Ramos (cell line): ENCODE measurements around the gene PLA2G4D.

Experiments used
- in situ Hi-C: fragments of 300-500 bp; cut with MboI; formaldehyde crosslinking; loops from one replicate; pipeline ENCODE4 v1.14.3; 2022; ENCODE audit warnings: low sequenced_read_pairs; ENCODE audit not compliant: unreplicated experiment

The PLA2G4D gene

DNA sequence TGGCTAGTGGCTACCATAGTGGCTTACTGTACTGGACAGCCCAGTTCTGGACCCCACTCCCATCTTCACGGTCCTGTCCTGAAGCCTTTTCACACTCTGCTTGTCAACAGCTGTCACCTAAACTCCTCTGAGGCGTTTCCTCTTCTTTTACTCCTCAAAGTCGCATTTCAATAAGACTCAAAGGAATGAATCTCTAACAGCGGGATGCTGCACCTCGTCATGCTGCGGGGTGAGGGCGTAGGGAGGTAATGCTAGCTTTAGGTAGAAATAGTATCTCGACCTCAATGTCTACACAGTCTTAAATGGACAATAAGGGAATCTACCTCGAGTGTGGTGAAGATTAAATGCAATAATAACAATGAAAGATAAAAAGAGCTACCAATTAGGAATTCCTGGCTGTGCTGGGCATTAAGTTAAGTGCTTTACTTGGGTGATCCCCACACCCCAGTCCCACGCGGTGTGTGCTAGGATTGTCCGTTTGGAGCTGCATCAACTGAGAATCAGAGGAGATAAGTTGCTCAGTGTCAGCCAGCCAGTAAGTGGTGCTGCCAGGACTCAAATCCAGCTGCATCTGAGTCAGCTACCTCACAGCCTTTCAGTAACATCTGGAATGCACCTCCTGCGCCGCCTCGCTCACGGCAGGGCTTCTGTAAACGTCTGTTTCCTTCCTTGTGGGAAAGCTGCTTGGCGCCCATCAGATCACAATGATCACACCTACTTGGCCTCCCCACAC is 14.0 kb downstream of the PLA2G4D start:
- in situ Hi-C loops: no loop called here

GRCh38 chr15:42079401-42079908 is 14.9 kb downstream of the PLA2G4D start:
- in situ Hi-C loops: no loop called here

DNA sequence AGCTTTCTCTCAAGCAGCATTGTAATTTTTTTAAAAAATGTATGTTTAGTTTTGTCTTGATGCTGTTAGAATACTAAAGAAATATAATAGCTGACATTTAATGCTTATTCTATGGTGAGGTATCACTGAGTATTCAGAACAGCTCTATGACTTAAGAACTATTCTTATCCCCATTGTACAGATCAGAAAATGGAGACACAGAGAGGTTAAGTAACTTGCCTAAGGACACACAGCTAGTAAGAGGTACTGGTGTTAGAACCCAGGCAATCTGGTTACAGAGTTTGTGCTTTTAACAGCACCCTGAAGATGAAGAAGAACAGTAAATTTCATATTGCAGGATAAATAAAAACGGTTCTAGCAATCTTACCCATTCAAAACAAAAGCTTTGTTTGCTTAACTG is 15.5 kb downstream of the PLA2G4D start:
- in situ Hi-C loops: no loop called here

GRCh38 chr15:42077689-42078088 is 16.7 kb downstream of the PLA2G4D start:
- in situ Hi-C loops: no loop called here

DNA sequence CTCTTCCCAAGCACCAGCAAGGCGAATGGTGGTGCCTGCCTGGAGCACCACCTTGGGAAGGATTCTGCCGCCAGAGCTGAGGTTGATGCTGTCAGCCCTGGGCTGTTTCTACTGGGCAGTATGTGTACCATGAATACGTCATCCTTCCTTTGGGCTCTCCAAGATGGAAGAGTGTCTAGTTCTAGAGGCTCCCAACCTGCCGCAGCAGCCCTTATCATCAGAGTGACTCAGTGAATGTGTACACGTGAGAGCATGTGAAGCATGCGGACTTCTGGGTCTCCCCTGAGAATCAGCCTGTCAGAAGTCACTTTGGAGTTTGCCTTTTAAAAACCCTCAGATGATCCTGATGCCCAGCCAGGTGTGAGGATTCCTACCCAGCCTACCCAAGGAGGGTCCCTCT is 20.9 kb downstream of the PLA2G4D start:
- in situ Hi-C loops: no loop called here

DNA sequence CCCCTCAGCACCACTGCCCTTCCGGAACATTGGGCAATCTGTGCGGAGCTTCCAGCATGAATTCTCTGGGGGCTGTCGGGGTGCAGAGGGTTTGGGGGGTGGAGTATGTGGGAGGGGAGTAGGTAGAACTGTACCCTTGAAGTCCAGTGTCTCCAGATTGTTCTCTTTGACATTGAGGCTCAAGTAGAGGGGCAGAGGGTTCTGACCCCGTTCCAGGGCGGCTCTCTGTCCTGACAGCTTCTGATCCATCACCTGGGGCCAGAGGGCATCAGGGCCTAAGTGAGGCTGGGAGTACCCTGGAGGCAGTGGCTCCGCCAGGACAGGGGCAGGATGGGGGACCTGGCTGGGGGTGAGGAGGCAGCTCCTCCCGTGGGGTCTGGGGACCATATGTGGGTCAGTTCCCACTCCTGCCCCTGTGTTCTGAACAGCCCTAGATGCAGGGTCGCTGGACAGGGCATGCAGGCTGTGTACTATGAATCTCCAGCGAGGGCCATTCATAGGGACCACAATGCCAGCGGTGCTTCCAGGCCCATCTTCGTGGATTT is 22.1 kb downstream of the PLA2G4D start:
- in situ Hi-C loops: no loop called here

GRCh38 chr15:42071717-42072116 is 22.6 kb downstream of the PLA2G4D start:
- in situ Hi-C loops: no loop called here

DNA sequence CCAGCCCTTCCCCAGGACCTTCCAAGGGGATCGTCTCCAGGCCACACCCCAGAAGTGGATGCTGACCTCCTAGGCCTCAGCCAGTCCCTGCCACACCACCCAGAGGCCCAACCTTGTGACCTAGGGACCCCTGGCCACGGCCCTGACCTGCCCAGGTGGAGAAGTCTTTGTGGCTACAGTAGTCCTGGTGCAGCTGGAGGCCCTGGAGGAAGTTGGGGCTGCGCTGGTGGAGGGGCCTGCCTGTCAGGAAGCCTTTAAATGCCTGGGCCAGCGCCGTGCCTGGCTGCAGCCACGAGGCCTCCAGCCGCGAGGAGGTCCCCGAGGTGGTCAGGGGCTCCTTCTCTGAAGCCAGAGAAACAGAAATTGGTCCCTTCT is 23.4 kb downstream of the PLA2G4D start:
- in situ Hi-C loops: no loop called here

- in situ Hi-C loops: no loop called here
These were observed 23.9 kb downstream of the PLA2G4D start for GRCh38 chr15:42070279-42070975.

DNA sequence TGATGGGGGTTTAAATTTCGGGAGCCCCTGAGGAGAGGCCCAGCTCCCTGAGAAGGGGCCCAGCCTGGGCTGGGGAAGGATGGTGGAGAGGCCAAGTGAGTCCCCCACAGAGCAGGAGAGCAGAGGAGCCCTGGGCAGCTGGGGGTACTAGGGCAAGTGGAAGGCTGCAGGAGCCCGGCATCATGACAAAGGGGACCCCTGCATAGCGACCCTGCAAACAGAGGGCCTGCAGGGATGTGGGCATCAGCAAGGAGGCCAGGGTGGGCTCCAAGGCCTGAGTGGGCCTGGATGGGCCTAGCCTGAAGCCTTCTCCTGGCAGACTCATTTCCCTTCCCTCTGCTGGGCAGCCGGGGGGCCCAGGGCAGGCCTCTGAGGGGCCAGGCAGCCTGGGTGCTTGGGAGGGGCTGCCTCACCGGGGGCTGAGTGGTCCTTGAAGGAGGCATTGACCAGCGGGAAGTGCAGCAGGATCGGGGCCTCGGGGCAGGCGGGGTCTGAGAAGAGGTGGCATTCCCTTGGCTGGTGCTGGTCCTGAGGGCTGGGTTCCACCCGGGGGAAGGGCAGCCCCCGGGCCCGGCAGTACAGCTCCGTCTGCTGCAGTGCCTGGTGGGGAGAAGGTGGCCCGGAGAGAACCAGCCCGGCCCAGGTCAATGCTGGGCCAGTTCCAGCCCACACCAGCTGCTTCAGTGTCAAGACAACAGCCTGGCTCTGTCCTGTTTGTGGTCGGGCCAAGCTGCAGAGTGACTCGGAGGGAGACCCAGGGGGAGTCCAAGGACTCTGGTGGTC is 24.7 kb downstream of the PLA2G4D start:
- in situ Hi-C loops: no loop called here

DNA sequence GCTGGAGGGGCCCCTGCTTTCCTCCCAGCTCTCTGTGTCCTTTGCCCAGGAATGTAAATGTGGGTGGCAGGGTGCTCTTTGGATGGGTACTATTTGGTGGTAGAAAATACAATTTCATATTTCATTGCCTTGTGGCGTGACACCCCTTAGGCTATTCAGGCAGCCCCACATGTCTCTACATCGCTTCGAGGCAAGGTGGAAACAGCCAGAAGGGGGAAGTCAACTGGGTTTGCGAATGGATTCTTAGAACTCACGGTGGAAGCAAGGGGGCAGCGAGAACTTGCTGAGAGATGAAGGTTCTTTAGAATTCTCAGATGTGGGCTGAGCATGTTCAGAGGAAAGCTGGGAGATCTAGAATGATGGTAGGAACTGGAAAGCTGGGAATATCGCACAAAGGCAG is 25.3 kb downstream of the PLA2G4D start:
- in situ Hi-C loops: no loop called here

DNA sequence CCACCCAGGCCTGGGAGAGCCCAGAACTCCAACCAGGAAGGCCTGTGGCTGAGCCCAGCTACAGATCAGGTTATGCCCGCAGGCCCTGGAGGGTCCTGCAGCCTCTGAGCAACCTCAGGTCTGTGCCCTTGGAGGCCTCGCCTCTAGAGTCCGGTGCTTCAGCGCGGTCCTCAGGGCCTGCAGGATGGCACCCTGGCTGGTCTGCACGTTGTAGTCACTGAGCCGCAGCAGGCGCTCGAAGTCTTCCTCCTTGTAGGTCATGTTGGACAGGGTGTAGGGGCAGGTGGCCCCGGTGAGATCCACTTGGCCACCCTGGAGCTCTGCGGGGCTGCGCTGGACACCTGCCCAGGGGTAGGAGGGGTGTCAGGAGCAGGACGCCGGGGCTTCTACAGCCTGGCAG is 25.8 kb downstream of the PLA2G4D start:
- in situ Hi-C loops: no loop called here

DNA sequence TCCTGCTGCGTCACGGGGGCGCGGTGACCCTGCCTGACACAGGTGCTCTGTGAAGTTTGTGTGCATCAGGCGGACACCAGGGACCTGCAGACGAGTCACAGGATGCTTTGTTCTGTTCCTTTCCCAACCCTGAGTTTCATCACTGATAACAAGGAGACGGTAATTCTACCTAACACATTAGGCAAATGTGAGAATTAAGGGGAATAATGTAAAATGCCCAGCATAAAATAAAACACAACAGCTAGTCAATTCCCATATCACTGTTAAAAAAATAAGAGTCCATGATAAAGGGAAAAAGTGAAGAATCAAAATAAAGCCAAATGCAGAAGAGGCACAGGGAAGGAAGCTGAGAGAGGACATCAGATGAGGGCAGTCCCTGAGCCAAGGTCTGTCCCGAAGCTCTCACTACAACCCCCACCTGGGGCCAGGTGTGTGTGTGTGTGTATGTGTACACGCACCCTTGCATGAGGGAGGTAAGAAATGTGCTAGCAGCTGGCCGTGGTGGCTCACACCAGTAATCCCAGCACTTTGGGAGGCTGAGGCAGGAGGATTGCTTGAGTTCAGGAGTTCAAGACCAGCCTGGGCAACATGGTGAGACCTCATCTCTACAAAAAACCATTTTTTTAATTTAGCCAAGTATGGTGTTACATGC is 27.5 kb downstream of the PLA2G4D start:
- in situ Hi-C loops: no loop called here

DNA sequence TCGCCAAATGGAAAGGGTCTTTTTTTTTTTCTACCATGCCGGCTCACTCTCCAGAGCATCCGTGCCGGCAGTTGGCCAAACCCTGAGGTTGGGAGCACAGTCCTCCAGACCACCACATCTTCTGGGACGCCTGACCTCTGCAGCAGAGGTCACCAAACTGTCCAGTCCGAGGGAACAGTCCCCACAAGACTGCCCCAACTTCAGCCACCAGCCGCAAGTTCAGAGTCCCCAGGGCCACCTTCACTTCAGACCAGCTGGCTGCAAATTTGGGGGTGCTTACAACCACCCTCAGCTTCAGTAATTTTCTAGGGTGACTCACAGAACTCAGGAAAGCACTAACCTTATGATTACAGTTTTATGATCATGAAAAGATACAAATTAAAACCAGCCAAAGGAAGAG is 28.9 kb downstream of the PLA2G4D start:
- in situ Hi-C loops: no loop called here

GRCh38 chr15:42065033-42065432 is 29.3 kb downstream of the PLA2G4D start:
- in situ Hi-C loops: no loop called here

DNA sequence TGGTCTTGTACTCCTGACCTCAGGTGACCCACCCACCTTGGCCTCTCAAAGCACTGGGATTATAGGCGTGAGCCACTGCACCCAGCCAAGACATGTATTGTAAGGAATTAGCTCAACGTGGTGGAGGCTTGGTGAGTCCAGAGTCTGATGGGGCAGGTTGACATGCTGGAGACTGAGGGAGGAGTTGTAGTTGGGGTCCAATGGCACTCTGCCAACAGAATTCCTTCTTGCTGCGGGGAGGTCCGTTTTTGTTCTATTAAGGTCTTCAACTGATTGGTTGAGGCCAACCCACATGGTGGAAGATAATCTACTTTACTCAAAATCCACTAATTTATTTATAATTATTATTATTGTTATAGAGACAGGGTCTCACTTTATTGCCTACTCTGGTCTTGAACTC is 30.1 kb downstream of the PLA2G4D start:
- in situ Hi-C loops: loop anchor here (5.0 kb wide), 1 partner anchor 77 kb away; no protein-coding TSS in a partner anchor

GRCh38 chr15:42063122-42063848 is 31.1 kb downstream of the PLA2G4D start:
- in situ Hi-C loops: loop anchor here (5.0 kb wide), 1 partner anchor 76 kb away; no protein-coding TSS in a partner anchor

GRCh38 chr15:42062284-42062806 is 32.0 kb downstream of the PLA2G4D start:
- in situ Hi-C loops: loop anchor here (5.0 kb wide), 1 partner anchor 75 kb away; no protein-coding TSS in a partner anchor

DNA sequence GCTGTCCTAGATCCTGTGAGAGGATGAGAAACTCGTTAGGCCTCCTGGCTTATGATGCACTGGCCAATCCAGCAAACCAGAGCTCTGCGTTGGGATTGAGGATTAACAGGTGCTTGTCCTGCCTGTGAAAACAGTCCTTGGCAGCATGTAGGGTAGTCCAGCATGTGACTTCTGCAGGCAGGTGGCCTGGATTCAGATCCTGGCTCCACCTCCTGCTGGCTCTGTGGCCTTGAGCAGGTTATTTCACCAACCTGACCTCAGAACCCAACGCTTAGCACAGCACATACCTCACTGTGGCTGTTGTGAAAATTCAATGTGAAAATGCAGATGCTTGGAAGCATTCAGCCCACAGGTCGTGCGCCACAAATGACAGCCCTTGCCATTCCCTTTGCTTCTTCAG is 33.6 kb downstream of the PLA2G4D start:
- in situ Hi-C loops: loop anchor here (5.0 kb wide), 1 partner anchor 73 kb away; no protein-coding TSS in a partner anchor
